ENCODE data around the gene EPB41L4A.
A peak's percentile ranks its signal among the peaks of the same experiment; 100 is the strongest.
"Not testable (repeated sequence)": the region's sequence is repeated elsewhere in the genome, so short reads cannot be mapped to it uniquely, and the experiment has no call there.

The EPB41L4A gene

DNA sequence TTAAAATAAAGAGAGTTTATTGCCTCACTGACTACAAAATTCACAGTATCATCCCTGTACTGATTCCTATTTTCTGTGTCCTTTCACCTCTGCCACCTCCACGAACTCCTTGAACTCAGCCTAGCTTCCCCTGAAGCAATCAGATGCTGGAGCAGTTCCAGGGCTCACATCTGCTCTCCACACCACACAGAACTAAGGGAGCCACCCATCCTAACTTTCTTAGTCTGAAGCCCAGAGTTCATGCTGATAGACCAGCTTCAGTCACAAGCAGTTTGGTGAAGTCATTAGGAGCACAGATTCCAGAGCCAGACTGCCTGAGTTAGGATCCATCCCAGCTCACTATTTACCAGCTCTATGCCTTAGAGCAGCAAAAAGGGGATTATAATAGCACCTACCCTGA is 15.6 kb upstream of the EPB41L4A start:
- H3K4me2 ChIP-seq (ENCODE audit: low read depth, low read length, poor library complexity, severe bottlenecking): no peak overlapping the region
- no peaks in the 10 kb centered on the region for H3K36me3 ChIP-seq (ENCODE audit: insufficient read depth, low read length)
- no peaks in the 10 kb centered on the region for H3K27me3 ChIP-seq (ENCODE audit: insufficient read depth, low read length, poor library complexity, severe bottlenecking)
- no peaks in the 10 kb centered on the region for H4K20me1 ChIP-seq (ENCODE audit: insufficient read depth, low read length, poor library complexity, severe bottlenecking)
- H3K9ac ChIP-seq (ENCODE audit: low read depth, low read length, poor library complexity, severe bottlenecking): no peak overlapping the region
- no peak overlapping the region for H2AFZ ChIP-seq (ENCODE audit: low read length)
- H3K9me3 ChIP-seq (ENCODE audit: insufficient read depth, low read depth, low read length): no peaks in the 10 kb centered on the region
- peaks cover 11% of the 10 kb centered on the region for H3K4me1 ChIP-seq (ENCODE audit: insufficient read depth, low read length, poor library complexity, severe bottlenecking)
- H3F3A ChIP-seq (ENCODE audit: low read depth): no peaks in the 10 kb centered on the region
- no peaks in the 10 kb centered on the region for H3K79me2 ChIP-seq (ENCODE audit: insufficient read depth, low read length)
- no peak overlapping the region for H3K4me3 ChIP-seq (ENCODE audit: low read length, poor library complexity, severe bottlenecking)
- no peak for TF ChIP-seq EZH2phosphoT487 (IDR thresholded peaks at IDR 0.05; ENCODE audit: borderline replicate concordance)
- TF ChIP-seq CTCF (conservative IDR thresholded peaks at IDR 0.05; ENCODE audit: low read length): no peak
- no peaks in the 10 kb centered on the region for H3K9me2 ChIP-seq (replicated peaks; ENCODE audit: low read depth, low read length)

DNA sequence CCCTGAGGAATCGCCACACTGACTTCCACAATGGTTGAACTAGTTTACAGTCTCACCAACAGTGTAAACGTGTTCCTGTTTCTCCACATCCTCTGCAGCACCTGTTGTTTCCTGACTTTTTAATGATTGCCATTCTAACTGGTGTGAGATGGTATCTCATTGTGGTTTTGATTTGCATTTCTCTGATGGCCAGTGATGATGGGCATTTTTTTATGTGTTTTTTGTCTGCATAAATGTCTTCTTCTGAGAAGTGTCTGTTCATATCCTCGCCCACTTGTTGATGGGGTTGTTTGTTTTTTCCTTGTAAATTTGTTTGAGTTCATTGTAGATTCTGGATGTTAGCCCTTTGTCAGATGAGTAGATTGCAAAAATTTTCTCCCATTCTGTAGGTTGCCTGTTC is 7.1 kb upstream of the EPB41L4A start:
- not testable (repeated sequence) for H3K4me3 ChIP-seq (ENCODE audit: low read length, poor library complexity, severe bottlenecking); H3K4me1 ChIP-seq (ENCODE audit: insufficient read depth, low read length, poor library complexity, severe bottlenecking); H3K27me3 ChIP-seq (ENCODE audit: insufficient read depth, low read length, poor library complexity, severe bottlenecking); H3K36me3 ChIP-seq (ENCODE audit: insufficient read depth, low read length); H3K9ac ChIP-seq (ENCODE audit: low read depth, low read length, poor library complexity, severe bottlenecking); H2AFZ ChIP-seq (ENCODE audit: low read length); H3F3A ChIP-seq (ENCODE audit: low read depth); H3K79me2 ChIP-seq (ENCODE audit: insufficient read depth, low read length); H4K20me1 ChIP-seq (ENCODE audit: insufficient read depth, low read length, poor library complexity, severe bottlenecking); H3K9me3 ChIP-seq (ENCODE audit: insufficient read depth, low read depth, low read length); H3K9me2 ChIP-seq (replicated peaks; ENCODE audit: low read depth, low read length); H3K4me2 ChIP-seq (ENCODE audit: low read depth, low read length, poor library complexity, severe bottlenecking)

DNA sequence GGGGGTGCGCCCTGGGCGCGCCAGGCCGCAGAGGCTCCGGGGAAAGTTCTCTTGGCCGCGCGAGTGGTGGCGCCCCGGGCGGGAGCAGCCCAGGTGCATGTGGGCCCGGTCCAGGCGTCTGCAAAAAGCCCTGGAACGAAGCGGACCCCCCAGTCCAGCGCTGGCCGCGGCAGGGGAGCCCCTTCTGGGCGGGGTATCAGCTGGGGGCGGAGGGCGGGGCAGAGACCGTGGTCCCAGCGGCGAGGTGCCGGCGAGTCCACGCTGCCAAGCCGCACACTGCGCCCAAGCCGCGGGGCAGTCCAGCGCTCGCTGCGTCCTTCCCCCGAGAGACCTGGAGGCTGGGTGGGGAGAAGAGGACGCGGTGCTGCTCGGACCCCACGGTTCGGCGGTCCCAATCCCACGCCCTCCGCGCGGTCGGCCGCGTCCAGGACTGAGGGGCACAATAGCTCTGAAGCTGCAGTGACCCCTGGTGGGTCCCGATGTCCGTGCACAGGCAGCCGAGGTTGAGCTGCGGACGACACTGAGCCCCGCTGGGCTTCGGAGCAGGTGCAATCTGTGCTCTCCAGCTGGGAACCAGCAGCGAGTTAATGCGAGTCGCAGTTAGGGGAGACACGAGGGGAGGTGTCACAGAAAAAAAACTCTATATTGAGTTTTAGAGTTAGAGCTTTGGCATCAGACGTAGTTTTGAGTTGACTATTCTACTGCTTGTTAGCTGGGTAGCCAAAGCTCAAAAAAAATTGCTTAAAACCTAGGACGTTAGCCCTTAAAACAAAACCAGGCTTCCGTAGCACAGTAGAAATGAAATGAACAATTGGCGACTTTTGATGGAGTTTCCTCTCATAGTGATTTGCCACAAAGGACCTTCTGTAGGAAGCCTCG is 1.1 kb upstream of the EPB41L4A start:
- H3K9me2 ChIP-seq (replicated peaks; ENCODE audit: low read depth, low read length): no peaks in the 10 kb centered on the region
- TF ChIP-seq CTCF (conservative IDR thresholded peaks at IDR 0.05; ENCODE audit: low read length): peak; percentile 70
- no peak for TF ChIP-seq EZH2phosphoT487 (IDR thresholded peaks at IDR 0.05; ENCODE audit: borderline replicate concordance)
- H3K4me2 ChIP-seq (ENCODE audit: low read depth, low read length, poor library complexity, severe bottlenecking): peak overlapping the region; percentile 72
- H3K9ac ChIP-seq (ENCODE audit: low read depth, low read length, poor library complexity, severe bottlenecking): peak overlapping the region; percentile 56
- no peaks in the 10 kb centered on the region for H3K9me3 ChIP-seq (ENCODE audit: insufficient read depth, low read depth, low read length)
- H3K36me3 ChIP-seq (ENCODE audit: insufficient read depth, low read length): no peaks in the 10 kb centered on the region
- no peaks in the 10 kb centered on the region for H3K4me1 ChIP-seq (ENCODE audit: insufficient read depth, low read length, poor library complexity, severe bottlenecking)
- no peaks in the 10 kb centered on the region for H3K79me2 ChIP-seq (ENCODE audit: insufficient read depth, low read length)
- H2AFZ ChIP-seq (ENCODE audit: low read length): peak overlapping the region; percentile 90
- H3K27me3 ChIP-seq (ENCODE audit: insufficient read depth, low read length, poor library complexity, severe bottlenecking): no peaks in the 10 kb centered on the region
- no peaks in the 10 kb centered on the region for H4K20me1 ChIP-seq (ENCODE audit: insufficient read depth, low read length, poor library complexity, severe bottlenecking)
- no peaks in the 10 kb centered on the region for H3F3A ChIP-seq (ENCODE audit: low read depth)
- peak overlapping the region; percentile 78 for H3K4me3 ChIP-seq (ENCODE audit: low read length, poor library complexity, severe bottlenecking)
